ENCODE results near the gene ZSCAN25.
A peak's percentile ranks its signal among the peaks of the same experiment; 100 is the strongest.
"Not testable (repeated sequence)": the region's sequence is repeated elsewhere in the genome, so short reads cannot be mapped to it uniquely, and the experiment has no call there.

Gene ZSCAN25

DNA sequence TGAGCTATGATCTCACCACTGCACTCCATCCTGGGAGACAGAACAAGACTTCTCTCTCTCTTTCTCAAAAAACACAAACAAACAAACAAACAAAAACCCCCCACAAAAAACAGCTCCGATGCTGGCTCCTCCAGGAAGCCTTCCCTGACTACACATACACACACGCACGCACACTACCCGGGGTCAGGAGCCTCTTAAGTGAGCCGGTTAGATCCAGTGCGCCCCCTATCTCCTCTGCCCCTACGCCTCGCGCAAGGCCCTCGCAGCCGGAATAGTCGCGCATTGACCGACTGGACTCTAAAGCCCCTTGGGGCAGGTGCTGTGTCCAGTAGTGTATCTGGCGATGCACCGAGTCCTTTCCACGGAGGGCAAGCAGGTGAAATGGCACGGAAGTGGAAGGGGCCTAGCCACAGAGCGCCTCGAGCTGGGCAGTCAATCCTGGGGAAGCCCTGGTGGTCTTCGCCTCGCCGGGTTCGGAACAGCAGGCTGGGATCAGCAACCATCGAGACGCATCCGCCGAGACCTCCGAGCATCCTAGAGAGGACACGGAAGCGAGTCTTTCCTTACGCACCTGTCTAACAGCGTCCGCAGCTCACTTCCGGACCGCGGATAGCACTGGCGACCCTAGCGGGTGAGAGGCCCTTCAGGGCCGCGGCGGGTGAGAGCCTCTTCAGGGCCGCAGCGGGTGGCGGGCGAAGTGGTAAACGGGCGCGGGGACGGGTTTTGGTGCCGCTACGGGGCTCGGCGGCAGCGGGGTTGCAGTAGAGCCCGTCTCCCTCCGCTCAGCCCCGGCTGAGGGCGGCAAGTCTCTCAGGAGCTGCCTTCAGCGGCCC is at the start of gene ZSCAN25:
ZSCAN25 (plus strand) TSS at position 588 of the 833 bp plus-strand sequence. CDS start 2,661 bp downstream, outside the sequence.
- peak; percentile 95 for DNase-seq (ENCODE audit: low spot score)

GRCh38 chr7:99568770-99569169 is 48.0 kb upstream of the ZSCAN25 start:
- DNase-seq (ENCODE audit: low spot score): not testable (repeated sequence)

GRCh38 chr7:99571768-99572167 is 45.0 kb upstream of the ZSCAN25 start:
- no peak for DNase-seq (ENCODE audit: low spot score)

DNA sequence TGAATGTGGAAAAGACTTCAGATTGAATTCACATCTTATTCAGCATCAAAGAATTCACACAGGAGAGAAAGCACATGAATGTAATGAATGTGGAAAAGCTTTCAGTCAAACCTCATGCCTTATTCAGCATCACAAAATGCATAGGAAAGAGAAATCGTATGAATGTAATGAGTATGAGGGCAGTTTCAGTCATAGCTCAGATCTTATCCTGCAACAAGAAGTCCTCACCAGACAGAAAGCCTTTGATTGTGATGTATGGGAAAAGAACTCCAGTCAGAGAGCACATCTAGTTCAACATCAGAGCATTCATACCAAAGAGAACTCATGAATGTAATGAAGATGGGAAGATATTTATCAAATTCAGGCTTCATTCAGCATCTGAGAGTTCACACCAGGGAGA is 43.5 kb upstream of the ZSCAN25 start:
- DNase-seq (ENCODE audit: low spot score): no peak

GRCh38 chr7:99576251-99576650 is 40.5 kb upstream of the ZSCAN25 start:
- DNase-seq (ENCODE audit: low spot score): no peak

DNA sequence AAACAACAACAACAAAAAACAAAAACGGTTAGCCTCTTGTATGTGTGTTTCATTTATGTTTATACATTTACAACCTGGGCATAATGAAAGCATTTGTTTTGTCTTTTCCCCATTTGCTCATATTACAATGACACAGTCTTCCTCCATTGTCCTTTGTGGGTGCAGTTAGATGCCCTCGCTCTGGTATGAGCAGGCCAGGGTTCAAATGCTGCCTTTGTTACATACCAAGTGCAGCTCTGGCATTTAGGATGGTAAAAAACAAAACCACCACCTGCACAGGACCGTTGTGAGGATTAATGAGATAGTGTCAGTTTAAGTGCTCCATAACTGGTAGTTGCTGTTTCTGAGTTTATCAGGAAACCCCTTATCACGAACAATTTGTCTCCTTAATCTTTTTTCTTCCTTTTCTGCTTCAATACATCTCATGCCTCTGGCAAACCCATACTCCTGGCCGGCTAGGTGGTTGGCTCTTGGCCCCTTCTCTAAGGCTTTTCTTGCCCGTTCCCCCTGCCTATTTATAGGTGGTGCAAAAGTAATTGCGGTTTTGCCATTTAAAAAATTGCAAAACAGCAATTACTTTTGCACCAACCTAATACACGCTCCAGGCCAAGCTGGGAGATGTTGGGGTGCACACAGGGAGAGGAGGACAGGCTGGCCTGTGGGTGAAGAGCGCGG is 37.3 kb upstream of the ZSCAN25 start:
- DNase-seq (ENCODE audit: low spot score): no peak

DNA sequence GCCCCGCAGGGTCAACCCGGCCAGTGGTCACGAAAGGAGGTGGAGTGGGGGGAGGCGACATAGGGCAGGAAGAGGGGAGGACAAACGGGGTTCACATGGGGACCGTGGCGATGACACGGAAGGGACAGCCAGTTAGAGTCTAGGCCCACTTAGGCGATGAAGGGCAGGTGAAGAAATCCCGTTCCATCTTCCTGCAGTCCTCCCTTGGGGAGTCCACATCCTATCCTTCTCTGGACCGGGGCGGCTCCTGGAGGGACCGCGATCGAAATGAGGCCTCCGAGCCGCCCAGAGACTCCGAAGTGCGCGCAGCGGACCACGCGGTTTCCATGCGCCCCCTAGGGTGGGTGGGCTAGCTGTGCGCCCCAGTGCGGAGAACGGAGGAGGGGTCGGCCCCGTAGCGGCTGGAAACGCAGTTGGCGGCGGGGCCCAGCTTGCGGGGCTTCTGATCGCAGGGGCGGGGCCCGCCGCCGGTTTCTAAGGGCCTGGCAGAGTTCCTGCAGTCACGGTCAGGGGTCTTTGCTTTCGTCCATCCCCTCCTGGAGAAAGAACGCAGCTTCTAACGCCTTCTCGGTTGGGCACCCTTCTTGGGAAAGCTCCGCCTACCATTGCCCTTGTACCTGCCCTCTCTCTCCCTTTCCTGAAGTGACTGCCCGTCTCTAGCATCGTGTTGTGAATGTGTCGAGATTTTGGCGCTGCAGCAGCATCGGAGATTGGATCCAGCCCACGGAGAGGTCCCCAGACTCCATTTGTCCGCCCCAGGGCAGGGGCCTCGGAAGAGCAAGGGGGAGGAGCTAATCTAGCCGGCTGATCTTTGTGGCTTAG is 36.6 kb upstream of the ZSCAN25 start:
- DNase-seq (ENCODE audit: low spot score): no peak

- not testable (repeated sequence) for DNase-seq (ENCODE audit: low spot score)
Observed at GRCh38 chr7:99580778-99581332, 35.9 kb upstream of the ZSCAN25 start.

GRCh38 chr7:99588868-99589267 is 27.9 kb upstream of the ZSCAN25 start:
- no peak for DNase-seq (ENCODE audit: low spot score)

DNA sequence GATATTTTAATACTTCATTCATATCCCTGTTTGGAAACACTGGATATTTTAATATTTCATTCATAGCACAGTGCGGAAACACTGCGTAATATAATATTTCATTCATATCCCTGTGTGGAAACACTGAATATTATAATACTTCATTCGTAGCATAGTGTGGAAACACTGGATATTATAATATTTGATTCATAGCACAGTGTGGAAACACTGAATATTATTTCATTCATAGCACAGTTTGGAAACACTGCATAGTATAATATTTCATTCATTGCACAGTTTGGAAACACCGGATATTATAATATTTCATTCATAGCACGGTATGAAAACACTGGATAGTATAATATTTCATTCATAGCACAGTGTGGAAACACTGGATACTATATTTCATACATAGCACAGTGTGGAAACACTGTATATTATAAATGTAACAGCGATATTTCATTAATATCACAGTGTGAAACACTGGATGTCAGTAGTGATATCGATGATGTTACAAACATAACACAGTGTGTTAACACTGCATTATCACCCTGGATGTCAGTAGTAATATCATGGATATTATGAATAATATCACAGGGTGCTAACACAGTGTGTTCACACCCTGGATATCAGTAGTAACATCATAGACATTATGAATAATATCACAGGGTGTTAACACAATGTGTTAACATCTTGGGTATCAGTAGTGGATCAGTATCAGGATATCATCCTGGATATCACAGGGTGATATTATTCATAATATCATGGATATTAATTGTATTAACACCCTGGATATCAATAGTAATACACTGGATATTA is 21.6 kb upstream of the ZSCAN25 start:
- no peak for DNase-seq (ENCODE audit: low spot score)

DNA sequence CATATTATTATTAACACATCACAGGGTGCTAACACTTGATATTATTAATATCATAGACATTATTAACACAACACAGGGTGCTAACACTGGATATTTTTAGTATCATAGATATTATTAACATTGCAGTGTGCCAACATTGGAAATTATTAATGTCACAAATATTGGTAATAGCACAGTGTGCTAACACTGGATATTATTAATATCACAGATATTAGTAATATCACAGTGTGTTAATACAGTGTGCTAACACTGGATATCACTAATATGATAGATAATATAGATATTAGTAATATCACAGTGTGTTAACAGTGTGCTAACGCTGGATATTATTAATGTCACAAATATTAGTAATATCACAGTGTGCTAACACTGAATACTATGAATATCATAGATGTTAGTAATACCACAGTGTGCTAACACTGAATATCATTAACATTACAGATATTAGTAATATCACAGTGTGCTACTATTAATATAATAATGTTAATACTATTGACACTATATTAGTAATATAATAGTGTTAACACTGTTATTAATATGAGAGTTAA is 20.3 kb upstream of the ZSCAN25 start:
- no peak for DNase-seq (ENCODE audit: low spot score)

DNA sequence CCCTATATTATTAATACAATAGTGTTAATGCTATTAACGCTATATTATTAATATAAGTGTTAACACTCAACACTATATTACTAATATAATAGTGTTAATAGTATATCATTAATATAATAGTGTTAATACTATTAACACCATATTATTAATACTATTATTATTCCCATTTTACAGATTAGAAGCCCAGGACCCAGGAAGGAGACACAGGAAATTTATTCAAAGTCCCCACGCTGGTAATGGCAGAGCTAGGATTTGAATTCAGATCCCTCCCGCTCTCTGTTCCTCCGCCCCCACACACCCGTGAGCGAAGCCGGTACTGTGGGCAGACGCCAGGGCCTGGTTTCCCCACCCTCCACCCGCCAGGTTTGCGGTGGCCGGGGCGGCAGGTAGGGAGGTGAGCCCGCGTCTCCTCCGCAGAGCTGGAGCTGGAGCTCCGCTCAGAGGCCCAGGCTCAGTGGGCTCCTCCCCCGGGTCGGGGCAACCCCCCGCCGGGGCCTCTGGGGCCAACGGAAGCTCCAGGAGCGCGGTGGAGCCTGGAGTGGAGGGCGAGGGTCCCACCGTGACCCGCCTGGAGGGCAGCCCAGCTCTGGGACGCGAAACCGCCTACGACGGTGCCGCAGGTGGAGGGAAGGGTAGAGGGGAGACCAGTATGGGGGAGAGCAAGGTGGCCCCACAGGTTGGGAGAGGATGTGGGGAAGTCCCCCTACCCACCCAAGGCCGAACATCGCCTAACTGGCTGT is 18.8 kb upstream of the ZSCAN25 start, which contains the start of gene TMEM225B:
TMEM225B (plus strand) TSS at position 506 of the 740 bp plus-strand sequence. CDS start 6,122 bp downstream, outside the sequence.
- DNase-seq (ENCODE audit: low spot score): no peak

GRCh38 chr7:99599836-99600235 is 16.9 kb upstream of the ZSCAN25 start:
- DNase-seq (ENCODE audit: low spot score): no peak

- DNase-seq (ENCODE audit: low spot score): no peak
Observed at GRCh38 chr7:99601656-99602310, 15.0 kb upstream of the ZSCAN25 start.

DNA sequence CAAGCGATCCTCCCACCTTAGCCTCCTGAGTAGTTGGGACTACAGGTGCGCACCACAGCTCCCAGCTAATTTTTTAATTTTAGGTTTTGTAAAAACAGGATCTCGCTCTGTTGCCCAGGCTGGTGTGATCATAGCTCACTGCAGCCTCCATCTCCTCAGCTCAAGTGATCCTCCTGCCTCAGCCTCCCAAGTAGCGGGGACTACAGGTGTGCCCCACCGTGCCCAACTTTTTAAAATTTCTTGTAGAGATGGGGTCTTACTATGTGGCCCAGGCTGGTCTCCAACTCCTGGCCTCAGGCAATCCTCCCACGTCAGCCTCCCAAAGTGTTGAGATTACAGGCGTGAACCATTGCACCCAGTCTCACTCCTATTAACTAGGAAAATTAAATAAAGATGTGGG is 11.2 kb upstream of the ZSCAN25 start:
- DNase-seq (ENCODE audit: low spot score): no peak

- DNase-seq (ENCODE audit: low spot score): no peak
Observed at GRCh38 chr7:99606531-99606930, 10.2 kb upstream of the ZSCAN25 start.

- no peak for DNase-seq (ENCODE audit: low spot score)
Observed at GRCh38 chr7:99607548-99607947, 9.2 kb upstream of the ZSCAN25 start.

DNA sequence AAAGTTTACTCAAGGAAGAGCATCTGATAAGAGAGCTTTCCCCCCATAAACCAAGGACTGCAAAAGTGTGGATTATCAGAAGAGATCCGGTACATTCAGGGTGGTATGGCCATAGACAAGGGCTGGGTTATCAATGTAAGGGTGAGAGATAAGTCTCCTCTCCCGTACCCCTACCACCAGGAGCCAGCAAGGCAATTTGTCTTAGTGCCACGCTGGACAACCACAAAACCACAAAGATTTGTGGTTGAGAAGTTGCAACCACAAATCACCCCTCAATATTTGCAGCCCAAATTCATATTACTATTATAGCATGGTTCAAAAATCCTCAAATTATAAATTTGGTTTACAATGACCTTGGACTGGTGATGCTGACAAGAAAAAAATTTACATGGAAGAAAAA is 2.3 kb upstream of the ZSCAN25 start:
- no peak for DNase-seq (ENCODE audit: low spot score)

DNA sequence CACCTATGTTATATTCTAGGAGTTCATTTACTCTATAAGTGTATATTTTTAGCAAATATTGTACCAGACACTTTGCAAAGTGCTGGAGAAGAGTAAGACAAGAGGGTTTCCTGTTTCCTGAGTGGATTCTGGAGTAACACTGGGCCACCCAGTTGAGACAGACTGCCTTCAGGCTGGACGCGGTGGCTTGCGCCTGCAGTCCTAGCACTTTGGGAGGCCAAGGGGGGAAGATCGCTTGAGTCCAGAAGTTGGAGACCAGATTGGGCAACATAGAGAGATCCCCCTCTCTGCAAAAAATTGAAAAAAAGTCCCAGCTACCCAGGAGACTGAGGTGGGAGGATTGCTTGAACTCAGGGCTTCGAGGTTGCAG is 772 bp upstream of the ZSCAN25 start:
- no peak for DNase-seq (ENCODE audit: low spot score)
